GM12878 (cell line): ENCODE data around the gene PCDHGA4. TPM values are rescaled to one million over a fixed set of nuclear protein-coding genes. Genes with fewer than 3 reads are reported as not detected.

Source experiments
- ATAC-seq: fragments of 200-7000 bp; cut with Tn5 transposase; 3 replicates; pipeline ENCODE4 v1.9.1; 2020; ENCODE audit warnings: mild to moderate bottlenecking, moderate library complexity
- BruUV-seq: library from RNA; stranded (reverse); fragments of 400-500 nt; replicated peaks from 2 replicates; lab custom pipeline; 2021; lab: Mats Ljungman, UMichigan
- CTCF ChIA-PET: fragments of 300-600 bp; sonication (Branson Sonifier 250); formaldehyde crosslinking; extraction: SDS; loops from one replicate; lab custom pipeline; 2021; ENCODE audit warnings: inconsistent platforms; lab: Yijun Ruan, JAX
- POLR2A ChIA-PET: fragments of 350-600 bp; formaldehyde crosslinking; extraction: SDS; loops from one replicate; lab custom pipeline; 2021; ENCODE audit warnings: inconsistent platforms; lab: Charles Lee
- RAD21 ChIA-PET: fragments of 300-600 bp; sonication (Branson Sonifier 250); formaldehyde crosslinking; loops from one replicate; lab custom pipeline; 2023; ENCODE audit warnings: antibody characterized with exemption; ENCODE audit not compliant: unreplicated experiment; lab: Charles Lee
- SMC1A ChIA-PET: fragments of 300-600 bp; sonication (Branson Sonifier 250); formaldehyde crosslinking; loops from one replicate; lab custom pipeline; 2023; ENCODE audit not compliant: unreplicated experiment, uncharacterized antibody; lab: Charles Lee
- DNase-seq: peaks from one replicate; pipeline ENCODE4 v3.0.0-alpha.2; 2011; ENCODE audit warnings: low read depth, low spot score
- FAIRE-seq: peaks from 3 replicates; lab custom pipeline; 2011; peaks lifted over from hg19 to GRCh38; lab: Jason Lieb, UNC
- H2AFZ ChIP-seq: 2 replicates; pipeline ENCODE4 v1.6.0; 2011; ENCODE audit warnings: low read depth, low read length, control low read depth; ENCODE audit not compliant: control insufficient read depth
- H3K27ac ChIP-seq: 2 replicates; pipeline ENCODE4 v1.5.1; 2011; ENCODE audit warnings: control low read depth; ENCODE audit not compliant: control insufficient read depth, insufficient read depth
- H3K27me3 ChIP-seq, 2 experiments: replicated peaks in 1 of 2; 2 replicates each; pipeline versions ENCODE4 v1.6.0 to v1.6.1; 2011; ENCODE audit warnings: low read length in 1 of 2; ENCODE audit not compliant: control insufficient read depth in 2 of 2, insufficient read depth in 2 of 2
- H3K36me3 ChIP-seq, 2 experiments: 2 replicates each; pipeline ENCODE4 v1.5.1; 2011; ENCODE audit warnings: low read length in 1 of 2; ENCODE audit not compliant: control insufficient read depth in 2 of 2, insufficient read depth in 2 of 2
- H3K4me1 ChIP-seq: 2 replicates; pipeline ENCODE4 v1.6.1; 2011; ENCODE audit warnings: mild to moderate bottlenecking, low read length, moderate library complexity, mixed read lengths; ENCODE audit not compliant: control insufficient read depth, insufficient read depth
- H3K4me2 ChIP-seq: 2 replicates; pipeline ENCODE4 v1.6.0; 2011; ENCODE audit warnings: control low read depth; ENCODE audit not compliant: control insufficient read depth, insufficient read depth
- H3K4me3 ChIP-seq: fragments of 200-600 bp; sonication (generic); 2 replicates; pipeline ENCODE4 v1.5.1; 2016
- H3K79me2 ChIP-seq: 2 replicates; pipeline ENCODE4 v1.6.0; 2011; ENCODE audit warnings: low read length; ENCODE audit not compliant: control insufficient read depth, insufficient read depth
- H3K9ac ChIP-seq: 2 replicates; pipeline ENCODE4 v1.8.0; 2011; ENCODE audit warnings: low read length, control low read depth, mixed read lengths; ENCODE audit not compliant: control insufficient read depth, insufficient read depth
- H3K9me3 ChIP-seq: replicated peaks from 3 replicates; pipeline ENCODE4 v1.5.1; 2011; ENCODE audit warnings: mild to moderate bottlenecking, low read length; ENCODE audit not compliant: control insufficient read depth, insufficient read depth
- H4K20me1 ChIP-seq: 2 replicates; pipeline ENCODE4 v1.6.0; 2011; ENCODE audit not compliant: control insufficient read depth, insufficient read depth
- GATAD2B ChIP-seq: fragments of 450-650 bp; conservative IDR thresholded peaks from 2 replicates; pipeline ENCODE4 v1.6.1; 2017; ENCODE audit warnings: low read depth, mild to moderate bottlenecking, moderate library complexity
- HCFC1 ChIP-seq: fragments of 150-350 bp; IDR thresholded peaks from 2 replicates; pipeline ENCODE4 v1.6.1; 2014; ENCODE audit warnings: low read length
- MXI1 ChIP-seq: fragments of 150-350 bp; IDR thresholded peaks from 2 replicates; pipeline ENCODE4 v1.6.1; 2011; ENCODE audit warnings: low read depth, mild to moderate bottlenecking, inconsistent platforms, low read length, improper control_type of control experiment
- MYC ChIP-seq: IDR thresholded peaks from 2 replicates; pipeline ENCODE4 v1.6.1; 2011; ENCODE audit warnings: mild to moderate bottlenecking, low read length, moderate library complexity, inconsistent platforms; ENCODE audit not compliant: insufficient read depth, insufficient replicate concordance, insufficient read length, severe bottlenecking
- NBN ChIP-seq: fragments of 450-650 bp; IDR thresholded peaks from 2 replicates; pipeline ENCODE4 v1.6.1; 2016
- NR2C2 ChIP-seq: IDR thresholded peaks from 2 replicates; pipeline ENCODE4 v1.6.1; 2011; ENCODE audit warnings: borderline replicate concordance, low read depth; ENCODE audit not compliant: control insufficient read depth, insufficient read length
- POLR2AphosphoS5 ChIP-seq: IDR thresholded peaks from 2 replicates; pipeline ENCODE4 v1.6.1; 2011; ENCODE audit warnings: mild to moderate bottlenecking, low read length, inconsistent platforms
- SMARCA5 ChIP-seq: fragments of 450-650 bp; IDR thresholded peaks from 2 replicates; pipeline ENCODE4 v1.6.1; 2017; ENCODE audit warnings: mild to moderate bottlenecking
- SREBF2 ChIP-seq: IDR thresholded peaks from 2 replicates; pipeline ENCODE4 v1.6.1; 2012; ENCODE audit warnings: mild to moderate bottlenecking, low read length
- ZBTB33 ChIP-seq: fragments of 450-650 bp; IDR thresholded peaks from 2 replicates; pipeline ENCODE4 v1.6.1; 2017; ENCODE audit warnings: mild to moderate bottlenecking
- ZNF207 ChIP-seq: fragments of 450-650 bp; IDR thresholded peaks from 2 replicates; pipeline ENCODE4 v1.6.1; 2014; ENCODE audit warnings: antibody characterized with exemption, mild to moderate bottlenecking, borderline replicate concordance
- WGBS: methylation state at CpG from one replicate; pipeline ENCODE4 v1.1.6; 2016; ENCODE audit warnings: low lambda C conversion rate; ENCODE audit not compliant: insufficient replicate concordance, insufficient coverage; ENCODE audit errors: missing lambda C conversion rate; 5-methylcytosine and 5-hydroxymethylcytosine counted together
- in situ Hi-C: fragments of 300-500 bp; cut with MboI; formaldehyde crosslinking; loops from 9 replicates; pipeline ENCODE4 v1.14.3; 2018; ENCODE audit warnings: mixed read lengths
- intact Hi-C: fragments of 100-400 bp; cut with micrococcal nuclease; formaldehyde crosslinking; loops from one replicate; pipeline ENCODE4 v1.14.2; 2022; ENCODE audit not compliant: unreplicated experiment
- polyA plus RNA-seq, 11 experiments: library from polyadenylated mRNA; depleted of rRNA in 4 of 11; unstranded in 6 of 11; stranded (reverse) in 5 of 11; fragments of >200 nt; fragmentation: Nextera tagmentation in 4 of 11; fragmentation: Illumina TruSeq in 1 of 11; extraction: Ambion mirVana in 4 of 11; extraction: Trizol in 1 of 11; gene quantifications; 1 replicate in 1 of 11; 2 replicates in 10 of 11; pipeline versions ENCODE4 v1.2.1 to v1.2.3, GENCODE V29; 2011 to 2016; ENCODE audit warnings: inconsistent platforms in 2 of 11, missing spikeins in 2 of 11, low read depth in 1 of 11
- total RNA-seq, 4 experiments: library from RNA; depleted of rRNA in 3 of 4; stranded (reverse); fragments of >200 nt in 3 of 4; fragmentation: Illumina TruSeq in 1 of 4; extraction: Trizol in 1 of 4; gene quantifications; 2 replicates each; pipeline versions ENCODE4 v1.2.1 to v1.2.3, GENCODE V29; 2013 to 2021

The PCDHGA4 gene
- total and polyA plus RNA-seq, 10 of the 15 experiments (the other 5 are each of a cell fraction or from before 2014, with no cell fraction given): 0.09 to 0.17 (median 0.13) TPM; not detected in 3

GRCh38 chr5:141392429-141393198 is 37.8 kb downstream of the PCDHGA4 start, which contains the start of gene PCDHGA8:
Gene PCDHGA8 (plus strand): TSS chr5:141392633. CDS start chr5:141392814, 181 bp downstream.
- no TSS peak for BruUV-seq
- Histone ChIP-seq H4K20me1 (no peaks in the 10 kb centered on the region), H3K9me3 (peaks cover 5% of the 10 kb centered on the region; the same call in 2 of the 3 replicates), H3K4me2 (no peak within 1 kb of the TSS), H3K4me3 (no peak within 1 kb of the TSS), H3K27me3 (no peaks in the 10 kb centered on the region), H3K79me2 (no peaks in the 10 kb centered on the region), H3K27ac (no peak within 1 kb of the TSS), H3K4me1 (no peaks in the 10 kb centered on the region), H3K36me3 (no peaks in the 10 kb centered on the region), H2AFZ (no peak within 1 kb of the TSS), H3K9ac (no peak within 1 kb of the TSS)
- ChIA-PET CTCF (interaction anchor here (0.9 to 1.4 kb wide), 4 partner anchors 10 to 171 kb away, joined by 3 read pairs; partner anchors contain the start of genes PCDHGA10 and PCDHGA7), SMC1A (interaction anchor here (1.4 kb wide), 1 partner anchor 165 kb away, joined by 4 read pairs; no protein-coding TSS in a partner anchor), POLR2A (no interaction called here), RAD21 (no interaction called here)
- FAIRE-seq (no peak), DNase-seq (no peak), ATAC-seq (no peak)
- in situ Hi-C loops: no loop called here
- 83% methylated on average over 38 of the region's 38 CpGs for WGBS
- TF ChIP-seq HCFC1: no peak
- no peak for TF ChIP-seq POLR2AphosphoS5
- no peak for TF ChIP-seq ZNF207
- no peak for TF ChIP-seq GATAD2B
- no peak for TF ChIP-seq NR2C2
- intact Hi-C loops: no loop called here

GRCh38 chr5:141393267-141393666 is 38.4 kb downstream of the PCDHGA4 start:
- no peak overlapping the region for H2AFZ ChIP-seq
- FAIRE-seq: no peak
- no peak overlapping the region for H3K9ac ChIP-seq
- 87% methylated on average over 21 of the region's 21 CpGs for WGBS
- no peaks in the 10 kb centered on the region for H4K20me1 ChIP-seq
- TF ChIP-seq SREBF2 (no peak), NBN (no peak), MYC (no peak), SMARCA5 (no peak), MXI1 (no peak), ZBTB33 (no peak)
- no peak overlapping the region for H3K27ac ChIP-seq
- ChIA-PET SMC1A (no interaction called here), CTCF (interaction anchor here (1.3 to 1.4 kb wide), 2 partner anchors 20 to 170 kb away, joined by 3 read pairs; no protein-coding TSS in a partner anchor), POLR2A (no interaction called here), RAD21 (no interaction called here)
- intact Hi-C loops (no loop called here), in situ Hi-C loops (no loop called here)
- H3K36me3 ChIP-seq: no peaks in the 10 kb centered on the region
- no TSS peak for BruUV-seq
- no peak for DNase-seq
- H3K27me3 ChIP-seq: no peaks in the 10 kb centered on the region
- H3K4me1 ChIP-seq: no peaks in the 10 kb centered on the region
- H3K4me2 ChIP-seq: no peak overlapping the region
- H3K9me3 ChIP-seq: peaks cover 4% of the 10 kb centered on the region; the same call in 2 of the 3 replicates
- ATAC-seq: no peak
- no peak overlapping the region for H3K4me3 ChIP-seq
- H3K79me2 ChIP-seq: no peaks in the 10 kb centered on the region
